Measurements from ENCODE around the gene ST6GALNAC4.
A peak's percentile ranks its signal among the peaks of the same experiment; 100 is the strongest.

The ST6GALNAC4 gene

DNA sequence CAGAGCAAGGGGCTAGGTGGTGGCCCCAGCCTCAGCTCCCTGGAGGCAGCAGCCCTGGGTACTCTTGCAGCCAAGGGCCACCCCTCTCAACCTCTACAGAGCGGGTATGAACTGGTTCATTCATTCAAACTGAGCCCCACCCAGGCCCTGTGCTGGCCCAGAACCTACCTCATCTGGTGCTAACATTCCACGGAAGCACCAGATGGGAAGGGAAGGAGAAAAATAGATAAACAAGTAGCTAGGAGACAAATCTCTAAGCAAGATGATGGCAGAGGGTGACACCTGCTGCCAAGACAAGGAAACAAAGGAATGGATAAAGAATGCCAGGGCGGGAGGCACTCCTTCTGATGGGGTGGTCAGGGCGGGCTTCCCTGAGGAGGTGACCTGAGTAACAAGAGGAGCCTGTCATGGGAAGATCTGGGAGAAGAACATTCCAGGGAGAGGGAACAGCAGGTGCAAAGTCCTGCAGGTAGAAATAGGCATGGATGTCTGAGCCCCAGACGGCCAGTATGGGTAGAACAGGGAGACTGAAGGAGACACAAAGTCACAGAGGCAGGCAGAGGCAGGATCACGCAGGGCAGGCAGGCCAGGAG lies 6.1 kb downstream of the ST6GALNAC4 start:
- DNase-seq, result peak; percentile 55

DNA sequence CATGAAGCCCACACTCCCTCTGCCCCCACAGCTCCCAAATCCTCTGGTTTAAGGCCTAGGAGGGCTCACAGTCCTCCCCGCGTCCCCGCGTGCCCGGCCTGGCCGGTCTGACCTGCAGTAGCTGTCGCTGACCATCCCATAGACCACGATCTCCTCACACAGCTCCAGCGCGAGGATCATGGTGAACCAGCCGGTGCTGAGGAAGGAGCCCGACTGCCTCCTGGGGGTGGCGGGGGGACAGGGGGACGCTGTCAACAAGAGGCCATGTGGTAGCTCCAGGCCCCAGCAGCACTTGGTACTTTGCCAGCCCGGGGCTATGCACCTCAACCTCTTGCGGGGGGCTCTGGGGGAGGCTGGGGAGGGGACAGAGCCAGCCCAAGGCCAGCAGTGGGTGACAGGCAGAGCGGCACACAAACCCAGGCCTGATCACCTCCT lies 7.0 kb downstream of the ST6GALNAC4 start:
- no peak for DNase-seq

DNA sequence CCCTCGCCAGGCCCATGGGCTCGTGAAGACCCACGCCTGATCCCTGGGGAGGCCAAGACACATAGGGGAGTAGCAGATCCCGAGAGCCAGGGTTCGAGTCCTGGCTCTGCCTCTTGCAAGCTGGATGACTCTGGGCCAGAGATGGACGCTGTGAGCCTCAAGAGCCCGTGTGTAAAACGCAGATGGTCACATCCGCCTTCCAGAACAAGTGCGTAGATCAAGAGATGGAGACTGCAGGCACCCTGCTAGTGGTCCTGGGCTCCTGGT lies 8.2 kb downstream of the ST6GALNAC4 start:
- no peak for DNase-seq

DNA sequence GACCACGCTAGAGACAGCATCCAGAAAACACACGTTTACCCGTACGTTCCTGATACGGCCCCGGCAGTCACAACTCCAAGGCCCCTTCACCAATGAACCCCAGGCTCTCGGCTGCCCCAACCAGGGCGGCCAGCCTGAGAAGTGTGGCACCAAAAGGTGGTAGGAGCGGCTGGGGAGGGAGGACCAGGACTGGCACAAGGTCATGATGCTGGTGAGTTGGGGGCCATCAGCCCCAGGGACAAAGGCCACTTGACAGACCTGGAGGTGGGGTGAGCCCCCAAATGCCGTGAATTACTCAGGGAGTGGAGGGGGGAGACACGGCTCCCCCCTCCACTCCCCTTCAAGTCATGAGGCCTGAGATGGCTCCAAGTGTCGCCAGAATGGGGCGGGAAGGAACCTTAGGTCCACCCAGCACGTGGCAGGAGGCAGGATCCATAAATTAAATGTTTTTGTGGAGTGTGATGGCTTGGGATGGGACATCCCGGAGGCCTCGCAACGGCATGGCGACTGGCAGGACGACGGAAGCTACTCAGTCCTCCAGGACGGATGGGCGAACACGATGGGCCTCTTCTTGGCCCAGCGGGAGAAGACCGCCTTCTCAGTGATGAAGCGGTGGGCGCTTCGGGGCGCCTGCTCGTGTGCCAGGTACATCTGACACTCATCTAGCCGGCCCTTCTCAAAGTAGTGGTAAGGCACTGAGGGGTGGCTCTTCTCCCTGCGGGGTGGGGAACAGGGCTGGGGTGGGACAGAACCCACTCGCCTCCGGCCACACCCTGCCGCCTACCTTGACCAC lies 8.8 kb downstream of the ST6GALNAC4 start:
- DNase-seq, result no peak

DNA sequence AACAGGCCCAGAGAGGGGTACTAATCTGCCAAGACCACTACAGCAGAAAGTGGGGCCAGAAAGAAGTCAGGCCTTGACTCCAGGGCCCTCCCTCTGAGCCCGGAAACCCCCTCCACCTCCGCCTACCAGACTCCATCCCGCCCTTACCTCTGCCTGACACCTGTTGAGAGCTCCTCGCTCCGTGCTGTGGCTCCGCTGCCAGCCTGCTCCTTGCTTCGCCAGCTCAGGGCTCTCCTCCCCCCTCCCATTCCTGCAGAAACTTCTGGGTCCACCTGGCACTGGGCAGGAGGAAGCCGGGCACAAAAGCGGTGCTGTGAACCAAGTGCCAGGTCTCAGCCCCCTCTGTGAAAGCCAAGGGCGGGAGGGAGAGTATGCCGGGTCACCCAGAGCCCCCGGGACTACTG lies 11.1 kb downstream of the ST6GALNAC4 start:
- no peak for DNase-seq

DNA sequence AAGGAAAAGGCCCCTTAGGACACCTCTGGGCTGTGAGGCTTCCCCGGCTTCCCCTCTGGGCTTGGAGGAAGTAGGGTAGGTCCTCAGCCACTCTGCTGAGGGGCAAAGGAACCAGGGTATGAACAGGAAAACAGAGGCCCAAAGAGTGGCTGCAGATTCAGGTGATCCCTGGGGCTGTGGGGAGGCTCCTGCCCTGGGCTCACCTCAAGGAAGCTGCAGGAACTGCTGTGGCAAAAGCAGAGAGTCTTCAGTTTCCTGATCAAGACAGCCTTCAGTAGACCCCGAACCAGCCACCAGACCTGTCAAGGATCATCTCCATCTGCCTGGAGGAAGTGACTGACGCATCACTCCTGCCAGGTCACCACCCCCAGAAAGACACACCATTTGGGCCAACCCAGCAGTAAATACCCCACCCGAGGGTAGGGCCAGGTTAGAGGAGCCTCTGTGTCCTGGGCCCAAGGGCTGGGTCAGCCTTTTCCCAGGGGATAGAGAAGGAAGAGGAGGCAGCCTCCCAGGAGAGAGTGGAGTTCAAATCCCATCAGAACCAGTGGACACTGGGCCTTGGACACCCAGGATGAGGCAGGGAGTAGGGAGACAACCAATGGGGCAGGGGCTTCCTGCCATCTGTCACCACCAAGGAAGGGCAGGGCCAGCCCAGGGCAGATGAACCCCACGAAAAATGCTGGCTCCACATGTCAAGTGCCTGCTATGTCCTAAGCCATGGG lies 11.7 kb downstream of the ST6GALNAC4 start:
- no peak for DNase-seq

DNA sequence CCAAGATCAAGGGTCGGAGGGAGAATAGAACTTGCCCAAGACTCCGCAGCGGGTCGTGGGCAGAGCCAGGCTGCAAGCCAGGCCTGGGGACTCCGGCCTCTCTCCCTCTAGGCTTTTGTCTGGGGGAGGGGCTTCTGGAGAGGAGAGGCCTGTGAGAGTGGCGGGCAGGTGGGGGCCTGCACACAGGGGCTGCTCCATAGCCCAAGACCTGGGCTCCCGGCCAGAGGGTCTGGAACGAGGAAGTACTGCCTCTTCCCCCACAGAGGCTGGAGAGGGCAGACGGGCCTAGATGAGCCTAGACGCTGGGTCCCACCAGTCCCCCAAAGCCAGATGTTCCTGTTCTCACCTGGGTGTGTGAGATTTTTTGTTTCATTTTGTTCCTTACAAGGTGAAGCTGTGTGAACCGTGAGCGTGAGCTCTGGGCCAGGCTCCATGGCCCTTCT lies 12.3 kb downstream of the ST6GALNAC4 start:
- no peak for DNase-seq

DNA sequence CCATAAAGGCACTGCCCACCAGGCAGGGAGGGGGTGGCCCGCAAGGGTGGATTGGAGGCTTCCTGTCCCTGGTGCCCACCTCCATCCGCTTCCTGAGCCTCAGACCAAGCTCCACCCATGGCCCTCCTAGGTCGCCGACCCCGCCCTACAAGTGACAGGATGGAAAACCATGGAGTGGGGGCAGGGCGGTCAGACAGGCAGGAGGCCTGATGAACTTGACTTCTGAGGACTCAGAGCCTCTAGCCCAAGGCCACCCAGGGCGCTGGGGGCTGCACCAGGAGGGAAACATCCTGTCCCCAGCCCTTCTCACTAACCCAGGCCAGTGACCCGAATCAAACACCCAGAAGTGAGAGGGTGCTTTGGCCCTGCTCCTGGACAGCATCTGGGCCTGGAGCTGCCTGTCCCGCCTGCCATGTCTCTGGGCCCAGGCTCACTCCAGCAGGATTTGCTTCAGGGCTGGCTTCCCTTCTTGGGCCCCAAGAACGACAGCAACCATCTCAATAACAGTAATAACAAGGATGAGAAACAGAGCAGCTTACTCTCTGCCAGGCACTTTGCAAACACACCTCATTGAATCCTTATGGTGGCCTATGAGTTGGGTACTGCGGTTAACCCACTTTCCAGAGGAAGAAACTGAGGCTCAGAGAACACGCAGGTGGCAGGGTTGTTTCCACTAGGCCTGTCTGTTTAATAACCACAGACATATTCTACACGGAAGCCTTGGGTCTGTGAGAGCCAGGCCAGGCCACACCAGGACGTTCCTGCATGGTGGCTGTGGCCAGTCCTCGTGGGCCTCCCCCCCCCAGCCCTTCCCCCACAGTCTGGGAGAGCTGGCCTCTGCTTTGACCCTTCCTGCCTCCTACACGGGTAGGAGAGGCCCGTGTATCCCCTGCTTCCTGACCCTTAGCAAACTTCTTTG lies 13.0 kb downstream of the ST6GALNAC4 start:
- DNase-seq, result no peak

DNA sequence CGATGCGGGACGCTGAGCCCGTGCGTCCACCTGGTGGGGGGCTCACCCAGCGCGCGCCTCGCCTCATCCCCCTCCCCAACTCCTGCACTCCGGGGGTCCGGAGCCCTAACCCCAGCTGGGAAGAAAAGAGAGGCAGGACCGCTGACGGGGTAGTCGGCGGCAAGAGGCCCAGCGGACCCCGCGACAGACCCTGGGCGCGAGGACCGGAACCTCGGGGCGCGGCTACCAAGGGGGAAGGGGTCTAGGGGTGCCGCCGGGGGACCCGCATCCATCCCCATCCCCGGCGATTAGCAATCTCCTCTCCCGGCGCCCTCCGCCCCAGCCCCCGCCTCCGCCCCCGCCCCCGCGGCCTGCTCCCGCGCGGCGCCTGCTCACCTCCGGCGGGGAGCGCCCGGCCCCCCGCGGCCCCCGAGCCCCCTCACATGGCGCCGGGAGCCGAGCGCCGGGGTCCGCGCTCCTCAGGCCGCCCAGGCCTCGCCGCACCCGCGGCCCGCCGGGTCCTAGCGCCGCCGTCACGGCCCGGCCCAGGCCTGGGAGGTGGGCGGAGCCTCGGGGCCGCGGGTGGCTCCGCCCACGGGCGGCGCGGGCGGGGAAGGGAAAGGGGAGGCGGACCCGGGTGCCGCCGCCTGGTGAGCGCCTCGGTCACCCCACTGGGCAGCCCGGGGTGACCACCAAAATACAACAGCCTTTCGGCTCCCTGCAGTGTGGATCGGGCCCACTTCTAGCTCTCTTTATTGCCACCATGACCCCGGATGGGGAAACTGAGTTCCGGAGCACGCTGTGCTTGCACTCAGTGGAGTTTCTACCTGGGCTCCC lies 17.5 kb downstream of the ST6GALNAC4 start, which contains the start of gene ST6GALNAC6:
Gene ST6GALNAC6, minus strand, starts transcription at position 476 of the 816 bp plus-strand sequence. CDS start 1,622 bp downstream, outside the sequence.
- DNase-seq, result peak; percentile 90

DNA sequence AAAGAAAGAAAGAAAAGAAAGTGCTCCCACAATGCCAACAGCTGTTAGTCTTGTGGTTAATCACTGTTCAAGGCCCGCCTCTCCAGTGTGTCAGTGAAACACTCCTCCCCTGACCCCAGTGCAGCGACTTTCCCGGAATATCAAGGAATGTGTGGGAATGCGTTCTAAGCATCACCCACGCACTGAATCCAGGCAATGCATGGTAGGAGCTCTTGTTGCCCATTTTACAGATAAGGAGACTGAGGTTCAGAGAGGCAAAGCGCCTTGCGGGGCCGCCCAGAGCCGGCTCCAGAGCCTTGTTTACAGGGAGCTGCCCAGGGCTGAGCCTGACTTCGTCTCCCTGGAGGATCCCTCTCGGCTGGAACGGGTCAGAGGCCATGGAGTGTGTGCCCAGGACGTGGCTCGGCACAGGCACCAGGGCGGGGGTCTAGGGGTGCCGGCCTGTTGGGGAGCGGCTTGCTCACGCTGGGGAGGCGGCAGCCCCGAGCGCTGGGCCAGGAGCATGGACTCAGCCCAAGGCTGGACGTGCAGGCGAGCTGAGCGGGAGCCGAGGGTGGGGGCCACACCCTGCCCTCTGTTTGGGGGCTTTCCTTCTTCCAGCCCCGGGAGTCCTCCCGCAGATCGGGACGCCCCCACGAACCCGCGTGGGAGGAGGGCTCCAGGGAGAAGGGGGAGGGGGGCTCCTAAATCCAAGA lies 18.3 kb downstream of the ST6GALNAC4 start:
- DNase-seq, result peak; percentile 62

DNA sequence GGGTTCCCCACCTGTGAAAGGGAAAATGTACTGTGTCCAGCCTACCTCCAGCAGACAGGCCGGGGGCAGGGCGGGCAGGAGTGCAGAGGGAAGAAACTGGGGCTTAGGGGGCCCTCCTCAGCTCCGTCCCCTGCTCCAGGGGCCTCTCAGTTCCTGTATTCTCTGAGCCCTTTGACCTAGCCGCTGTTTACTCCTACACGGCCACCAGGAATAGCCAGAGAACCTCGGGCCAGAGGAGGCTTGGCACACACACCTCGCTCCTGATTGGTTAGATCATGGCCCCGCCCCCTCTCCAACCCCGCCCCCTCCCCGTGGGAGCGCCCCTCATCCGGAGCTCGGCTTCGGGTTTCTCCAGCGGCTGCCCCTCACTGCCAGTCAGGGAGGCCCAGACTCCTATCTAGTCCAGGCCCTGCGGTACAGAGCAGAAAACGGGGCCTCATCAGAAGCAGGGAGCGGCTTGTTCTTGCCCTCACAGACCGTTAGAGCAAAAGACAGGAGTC lies 19.6 kb downstream of the ST6GALNAC4 start:
- DNase-seq, result peak; percentile 63

DNA sequence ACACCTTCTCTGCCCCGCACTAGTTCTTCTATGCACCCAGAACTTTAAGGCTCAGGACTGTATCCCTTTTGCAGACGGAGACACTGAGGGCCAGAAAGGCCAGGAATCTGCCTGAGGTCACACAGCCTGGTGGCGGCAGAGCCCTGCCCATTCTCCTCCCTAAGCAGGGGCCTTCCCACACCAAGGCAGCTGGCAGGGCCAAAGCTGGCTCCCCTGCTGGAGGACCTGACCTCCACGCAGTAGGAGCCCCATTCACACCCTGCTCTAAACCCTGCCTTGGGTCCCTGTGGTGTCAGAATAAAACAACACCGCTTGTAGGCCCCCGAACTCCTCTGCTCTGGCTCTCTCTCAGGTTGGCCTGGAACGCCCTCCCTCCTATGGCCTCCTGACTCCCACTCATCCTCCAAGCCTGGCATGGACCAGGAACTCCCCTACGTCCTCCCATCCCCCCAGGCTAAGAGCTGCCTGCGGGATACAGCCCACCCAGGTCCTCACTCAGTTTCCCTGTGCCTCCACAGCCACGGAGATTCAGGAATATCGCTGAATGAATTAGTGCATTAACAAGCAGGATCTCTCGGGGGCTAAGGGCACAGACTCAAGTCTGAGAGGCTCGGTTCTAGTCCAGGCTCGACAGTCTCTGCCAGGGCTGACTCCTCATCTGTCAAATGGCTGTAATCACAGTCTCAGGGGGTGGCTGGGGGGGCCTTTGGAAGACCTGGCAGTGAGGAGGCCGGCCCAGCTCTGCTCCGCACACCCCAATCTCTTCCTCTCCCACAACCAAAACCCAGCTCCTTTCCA lies 20.2 kb downstream of the ST6GALNAC4 start:
- DNase-seq, result no peak

DNA sequence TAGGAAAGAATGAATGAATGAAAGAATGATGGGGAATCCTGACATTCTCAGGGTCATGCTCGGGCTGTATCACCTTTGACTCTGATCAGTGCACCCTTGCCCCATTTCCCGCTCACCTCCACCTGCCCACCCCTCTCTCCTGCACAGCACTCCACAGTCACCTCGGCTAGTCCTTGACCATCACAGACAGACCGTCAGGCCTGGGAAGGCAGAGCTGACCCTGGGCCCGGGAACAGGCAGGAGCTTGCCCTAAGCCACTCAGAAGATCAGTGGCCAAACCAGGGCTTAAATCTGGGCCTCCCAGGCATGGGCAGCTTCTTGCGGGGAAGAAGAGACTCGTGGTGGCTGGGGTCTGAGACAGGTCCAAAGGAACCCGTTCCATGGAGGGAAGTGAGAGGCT lies 21.0 kb downstream of the ST6GALNAC4 start:
- no peak for DNase-seq

DNA sequence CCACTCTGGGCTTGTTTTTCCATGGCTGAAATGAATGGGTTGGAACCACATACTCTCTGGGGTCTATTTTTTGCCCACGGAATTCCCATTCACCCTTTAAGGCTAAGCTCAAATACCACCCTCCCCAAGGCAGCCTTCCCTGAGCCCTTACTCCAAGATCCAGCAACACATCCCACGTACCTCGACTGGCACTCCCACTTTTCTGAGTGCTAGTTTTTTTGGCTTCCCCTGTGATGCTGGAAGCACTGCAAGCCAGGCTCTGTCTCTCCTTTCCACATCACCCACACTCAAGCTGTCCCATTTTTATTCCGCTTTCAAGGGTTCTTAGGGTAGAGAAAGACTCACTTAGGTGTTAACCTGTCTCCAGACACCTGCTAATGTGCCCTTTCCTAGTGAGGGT lies 23.4 kb downstream of the ST6GALNAC4 start:
- no peak for DNase-seq

DNA sequence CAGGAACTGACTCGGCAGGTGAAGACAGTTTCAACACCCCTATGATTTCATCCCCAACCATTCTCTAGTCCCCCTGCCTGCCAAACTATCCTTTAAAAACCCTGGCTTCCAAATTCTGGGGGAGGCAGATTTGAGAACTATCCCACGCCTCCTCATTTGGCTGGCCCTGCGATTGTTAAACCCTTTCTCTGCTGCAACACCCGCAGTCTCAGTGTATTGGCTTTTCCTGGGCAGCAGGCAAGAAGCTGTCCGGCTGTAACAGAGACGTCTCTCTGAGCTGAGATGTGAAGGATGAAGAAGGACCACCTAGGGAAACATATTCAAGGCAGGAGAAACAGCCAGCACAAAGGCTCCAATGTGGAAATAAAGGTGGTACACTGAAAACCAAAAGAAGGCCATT lies 24.0 kb downstream of the ST6GALNAC4 start:
- DNase-seq, result no peak

DNA sequence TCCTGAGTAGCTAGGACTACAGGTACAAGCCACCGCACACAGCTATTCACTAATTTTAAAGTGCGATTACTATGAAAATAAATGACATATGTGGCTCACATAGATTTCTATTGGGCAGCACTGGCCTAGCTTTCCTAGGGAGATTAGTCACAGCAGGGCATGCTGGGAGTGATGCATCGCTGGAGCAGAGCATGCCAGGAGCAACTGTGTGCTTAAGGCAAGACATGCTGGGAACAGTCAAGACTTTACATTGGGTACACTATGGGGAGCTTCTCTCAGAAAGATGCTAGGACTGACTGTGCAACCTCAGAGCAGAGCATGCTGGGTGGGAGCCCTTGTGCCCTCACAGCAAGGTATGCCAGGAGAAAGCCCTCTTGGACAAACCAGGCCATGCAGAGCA lies 26.8 kb downstream of the ST6GALNAC4 start:
- no peak for DNase-seq

DNA sequence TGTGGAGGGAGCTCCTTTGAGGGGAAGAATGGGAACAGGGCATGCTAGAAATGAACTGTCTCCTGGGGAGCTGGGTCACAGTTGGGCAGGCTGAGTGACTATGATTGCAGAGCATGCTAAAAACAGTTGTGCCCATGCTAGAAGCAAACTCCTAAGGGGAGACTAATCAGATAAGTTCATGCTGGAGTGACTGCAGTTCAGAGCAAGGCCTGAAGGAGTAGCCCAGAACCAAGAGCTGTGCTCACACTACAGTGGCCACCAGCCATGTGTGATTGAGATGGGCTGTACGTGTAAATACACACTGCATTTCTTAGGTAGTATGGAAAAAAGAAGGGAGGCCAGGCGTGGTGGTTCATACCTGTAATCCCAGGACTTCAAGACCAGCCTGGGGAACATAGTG lies 29.0 kb downstream of the ST6GALNAC4 start:
- no peak for DNase-seq

DNA sequence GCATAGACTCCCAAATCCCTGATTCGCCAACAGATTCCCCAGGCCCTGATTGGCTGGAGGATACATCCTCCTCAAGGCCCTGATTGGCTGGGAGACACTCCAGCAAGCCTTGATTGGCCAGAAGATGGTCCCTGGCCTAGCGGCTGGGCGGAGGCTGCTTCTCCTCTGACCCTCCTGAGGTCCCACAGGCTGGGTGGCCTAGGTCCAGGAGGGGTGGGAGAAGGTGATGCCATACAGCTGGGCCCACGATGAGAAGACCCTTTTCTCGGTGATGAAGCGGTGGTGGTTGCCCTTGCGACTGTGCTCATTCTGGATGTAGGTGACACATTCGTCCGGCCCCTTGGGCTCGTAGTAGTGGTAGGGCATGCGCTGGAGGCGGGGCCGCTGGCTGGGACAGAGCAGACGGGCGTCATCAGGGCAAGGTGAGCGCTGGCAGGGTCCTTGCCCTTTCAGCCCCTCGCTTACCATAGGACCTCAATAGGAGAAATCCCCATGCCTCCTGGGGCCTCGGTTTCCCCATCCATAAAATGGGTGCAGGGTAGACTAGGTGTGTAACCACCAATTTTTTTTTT lies 30.4 kb downstream of the ST6GALNAC4 start:
- DNase-seq, result peak; percentile 28

DNA sequence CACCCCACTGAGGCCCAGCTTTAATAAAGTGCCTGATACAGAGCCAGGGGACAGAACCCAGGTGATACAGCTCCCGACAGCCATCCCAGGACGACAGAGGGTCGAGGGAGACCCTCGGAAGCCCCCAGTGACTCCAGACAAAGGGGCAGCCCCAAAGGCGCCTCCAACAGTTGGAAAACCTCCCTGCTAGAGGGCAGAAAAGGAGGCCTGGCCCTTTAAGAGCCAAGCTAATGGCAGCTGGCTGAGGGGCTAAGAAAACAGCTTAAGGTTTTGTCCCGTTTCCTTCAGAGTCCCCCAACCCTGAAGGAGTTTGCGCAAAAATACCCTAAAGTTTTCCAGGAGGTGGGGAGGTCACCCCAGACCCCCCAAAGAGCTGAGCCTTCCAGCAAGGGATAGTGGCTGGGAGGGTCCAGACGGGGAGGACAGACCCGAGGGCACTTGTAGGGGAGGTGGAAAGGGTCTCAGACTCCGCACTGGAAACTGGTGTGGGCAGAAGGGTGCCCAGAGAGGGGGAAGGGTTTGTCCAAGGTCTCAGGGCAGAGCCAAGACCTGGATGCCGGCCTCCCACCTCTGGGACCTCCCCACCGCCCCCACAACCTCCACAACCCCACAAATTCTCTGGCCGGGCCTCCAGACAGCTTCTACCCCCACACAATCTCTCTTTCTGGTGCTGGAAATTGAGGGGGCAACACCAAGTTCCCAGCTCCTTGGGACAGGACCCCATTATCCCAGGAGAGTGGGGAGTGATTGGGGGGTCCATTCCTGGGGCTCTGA lies 31.1 kb downstream of the ST6GALNAC4 start:
- DNase-seq, result no peak
